Measurements from ENCODE around the gene TJP3.

DNA sequence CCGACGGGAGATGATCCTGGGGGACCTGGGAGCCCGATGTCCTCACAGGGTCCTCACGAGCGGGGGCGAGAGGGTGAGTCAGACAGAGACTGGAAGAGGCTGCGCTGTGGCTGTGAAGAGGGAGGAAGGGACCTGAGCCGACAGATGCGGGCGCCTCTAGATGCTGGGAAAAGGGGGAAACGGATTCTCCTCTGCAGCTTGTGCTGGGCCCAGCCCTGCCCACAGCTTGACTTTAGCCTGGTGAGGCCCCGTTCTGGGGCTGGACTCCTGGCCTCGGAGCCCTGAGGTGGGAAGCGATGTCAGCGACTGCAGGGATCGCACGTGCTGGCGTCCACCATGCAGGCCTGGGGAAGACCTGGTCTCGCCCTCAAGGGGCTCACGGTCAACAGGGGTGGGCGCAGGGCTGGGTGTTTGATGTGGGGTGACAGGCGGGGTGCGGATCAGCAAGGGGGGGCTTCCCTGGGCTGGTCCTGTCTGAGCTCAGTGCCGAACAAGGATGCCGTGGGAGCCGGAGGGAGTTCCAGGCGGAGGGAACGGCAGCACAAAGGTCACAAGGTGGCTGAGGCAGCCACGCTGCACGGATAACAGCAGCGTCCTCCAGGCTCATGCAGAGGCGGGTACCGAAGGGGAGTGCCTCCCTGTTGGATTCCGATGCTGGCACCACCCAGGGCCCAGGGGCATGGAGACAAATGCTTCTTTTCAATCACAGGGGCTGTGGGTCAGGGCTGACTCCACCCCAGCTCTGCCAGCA is 39.7 kb upstream of the TJP3 start:
- TF ChIP-seq EP300 (IDR thresholded peaks at IDR 0.05): no peak
- TF ChIP-seq, protein P1, sequence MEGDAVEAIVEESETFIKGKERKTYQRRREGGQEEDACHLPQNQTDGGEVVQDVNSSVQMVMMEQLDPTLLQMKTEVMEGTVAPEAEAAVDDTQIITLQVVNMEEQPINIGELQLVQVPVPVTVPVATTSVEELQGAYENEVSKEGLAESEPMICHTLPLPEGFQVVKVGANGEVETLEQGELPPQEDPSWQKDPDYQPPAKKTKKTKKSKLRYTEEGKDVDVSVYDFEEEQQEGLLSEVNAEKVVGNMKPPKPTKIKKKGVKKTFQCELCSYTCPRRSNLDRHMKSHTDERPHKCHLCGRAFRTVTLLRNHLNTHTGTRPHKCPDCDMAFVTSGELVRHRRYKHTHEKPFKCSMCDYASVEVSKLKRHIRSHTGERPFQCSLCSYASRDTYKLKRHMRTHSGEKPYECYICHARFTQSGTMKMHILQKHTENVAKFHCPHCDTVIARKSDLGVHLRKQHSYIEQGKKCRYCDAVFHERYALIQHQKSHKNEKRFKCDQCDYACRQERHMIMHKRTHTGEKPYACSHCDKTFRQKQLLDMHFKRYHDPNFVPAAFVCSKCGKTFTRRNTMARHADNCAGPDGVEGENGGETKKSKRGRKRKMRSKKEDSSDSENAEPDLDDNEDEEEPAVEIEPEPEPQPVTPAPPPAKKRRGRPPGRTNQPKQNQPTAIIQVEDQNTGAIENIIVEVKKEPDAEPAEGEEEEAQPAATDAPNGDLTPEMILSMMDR (IDR thresholded peaks at IDR 0.05): no peak

All from esophagus muscularis mucosa (tissue), 3 donors.